ENCODE measurements around the gene LPP.

- TF ChIP-seq POLR2A (IDR thresholded peaks at IDR 0.05) (peak; percentile 56 to 77), CTCF (IDR thresholded peaks at IDR 0.05 in 4 of 5, conservative IDR thresholded peaks at IDR 0.05 in 1 of 5) (no peak)
These were observed 67.2 kb downstream of the LPP start for GRCh38 chr3:188220988-188221818.

Data from gastrocnemius medialis (tissue), 4 donors.